Parathyroid adenoma (tissue), 2 donors: Measurements from ENCODE around the gene PEAK1.

Experiments used
- H2AFZ ChIP-seq: fragments of 300-600 bp; sonication (generic); one replicate; pipeline ENCODE4 v1.7.0; 2017; ENCODE audit warnings: antibody characterized with exemption, mild to moderate bottlenecking
- H3K27ac ChIP-seq: fragments of 300-600 bp; sonication (generic); one replicate; pipeline ENCODE4 v1.7.0; 2017
- H3K27me3 ChIP-seq: fragments of 300-600 bp; sonication (generic); one replicate; pipeline ENCODE4 v1.7.0; 2017; ENCODE audit warnings: low read length; ENCODE audit not compliant: control insufficient read depth, insufficient read depth
- H3K36me3 ChIP-seq: fragments of 300-600 bp; sonication (generic); one replicate; pipeline ENCODE4 v1.7.0; 2017; ENCODE audit warnings: low read length; ENCODE audit not compliant: control insufficient read depth, insufficient read depth
- H3K4me1 ChIP-seq: fragments of 300-600 bp; sonication (generic); one replicate; pipeline ENCODE4 v1.7.0; 2017; ENCODE audit warnings: control low read depth
- H3K4me2 ChIP-seq: fragments of 300-600 bp; sonication (generic); one replicate; pipeline ENCODE4 v1.7.0; 2017; ENCODE audit warnings: low read length
- H3K4me3 ChIP-seq: fragments of 300-600 bp; sonication (generic); one replicate; pipeline ENCODE4 v1.7.0; 2017; ENCODE audit warnings: low read depth, low read length
- H3K79me2 ChIP-seq: fragments of 300-600 bp; sonication (generic); one replicate; pipeline ENCODE4 v1.7.0; 2017; ENCODE audit warnings: control low read depth
- H3K9ac ChIP-seq: fragments of 300-600 bp; sonication (generic); one replicate; pipeline ENCODE4 v1.7.0; 2017; ENCODE audit warnings: mild to moderate bottlenecking
- H3K9me3 ChIP-seq: fragments of 300-600 bp; sonication (generic); one replicate; pipeline ENCODE4 v1.7.0; 2017; ENCODE audit warnings: low read length; ENCODE audit not compliant: control insufficient read depth
- TF ChIP-seq, protein P1 (sequence below): fragments of 300-600 bp; sonication (generic); IDR thresholded peaks from one replicate; pipeline ENCODE4 v1.7.0; 2017; ENCODE audit warnings: antibody characterized with exemption, mild to moderate bottlenecking
- donor health status: primary hyperparathyroidism.

PEAK1 gene

DNA sequence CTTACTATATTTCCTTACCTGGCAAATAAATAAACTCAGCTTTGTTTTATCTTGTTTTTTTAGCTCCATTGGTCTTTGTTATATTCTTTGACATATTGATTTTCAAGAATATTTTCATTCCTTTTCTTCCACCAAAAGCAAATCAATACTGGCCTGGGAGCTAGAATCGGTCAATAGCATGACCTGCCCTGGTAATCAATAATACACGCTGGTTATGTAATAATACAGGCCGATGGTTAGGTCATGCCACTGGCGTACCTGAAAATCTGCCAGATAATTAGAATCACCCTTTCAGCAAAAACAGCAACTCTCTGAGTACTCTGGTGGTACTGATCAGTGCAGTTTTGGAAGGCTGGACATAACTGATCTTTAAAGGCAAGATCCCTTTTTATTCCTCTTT lies 39.9 kb downstream of the PEAK1 start:
- no peaks in the 10 kb centered on the region for H3K27me3 ChIP-seq
- H3K4me3 ChIP-seq, result no peak overlapping the region
- no peaks in the 10 kb centered on the region for H3K4me1 ChIP-seq
- no peak overlapping the region for H2AFZ ChIP-seq
- no peaks in the 10 kb centered on the region for H3K36me3 ChIP-seq
- H3K27ac ChIP-seq, result no peak overlapping the region
- TF ChIP-seq, protein P1, sequence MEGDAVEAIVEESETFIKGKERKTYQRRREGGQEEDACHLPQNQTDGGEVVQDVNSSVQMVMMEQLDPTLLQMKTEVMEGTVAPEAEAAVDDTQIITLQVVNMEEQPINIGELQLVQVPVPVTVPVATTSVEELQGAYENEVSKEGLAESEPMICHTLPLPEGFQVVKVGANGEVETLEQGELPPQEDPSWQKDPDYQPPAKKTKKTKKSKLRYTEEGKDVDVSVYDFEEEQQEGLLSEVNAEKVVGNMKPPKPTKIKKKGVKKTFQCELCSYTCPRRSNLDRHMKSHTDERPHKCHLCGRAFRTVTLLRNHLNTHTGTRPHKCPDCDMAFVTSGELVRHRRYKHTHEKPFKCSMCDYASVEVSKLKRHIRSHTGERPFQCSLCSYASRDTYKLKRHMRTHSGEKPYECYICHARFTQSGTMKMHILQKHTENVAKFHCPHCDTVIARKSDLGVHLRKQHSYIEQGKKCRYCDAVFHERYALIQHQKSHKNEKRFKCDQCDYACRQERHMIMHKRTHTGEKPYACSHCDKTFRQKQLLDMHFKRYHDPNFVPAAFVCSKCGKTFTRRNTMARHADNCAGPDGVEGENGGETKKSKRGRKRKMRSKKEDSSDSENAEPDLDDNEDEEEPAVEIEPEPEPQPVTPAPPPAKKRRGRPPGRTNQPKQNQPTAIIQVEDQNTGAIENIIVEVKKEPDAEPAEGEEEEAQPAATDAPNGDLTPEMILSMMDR, result no peak
- H3K9me3 ChIP-seq, result no peaks in the 10 kb centered on the region
- no peaks in the 10 kb centered on the region for H3K79me2 ChIP-seq
- H3K4me2 ChIP-seq, result no peak overlapping the region
- no peak overlapping the region for H3K9ac ChIP-seq

- Histone ChIP-seq H3K79me2 (no peaks in the 10 kb centered on the region), H3K27ac (no peak overlapping the region), H3K36me3 (no peaks in the 10 kb centered on the region), H3K4me3 (no peak overlapping the region), H3K27me3 (no peaks in the 10 kb centered on the region), H3K9ac (no peak overlapping the region), H3K4me1 (no peaks in the 10 kb centered on the region), H3K4me2 (no peak overlapping the region), H3K9me3 (no peaks in the 10 kb centered on the region), H2AFZ (no peak overlapping the region)
- TF ChIP-seq, protein P1, result no peak
These were observed 43.1 kb downstream of the PEAK1 start for GRCh38 chr15:77376770-77377169.

DNA sequence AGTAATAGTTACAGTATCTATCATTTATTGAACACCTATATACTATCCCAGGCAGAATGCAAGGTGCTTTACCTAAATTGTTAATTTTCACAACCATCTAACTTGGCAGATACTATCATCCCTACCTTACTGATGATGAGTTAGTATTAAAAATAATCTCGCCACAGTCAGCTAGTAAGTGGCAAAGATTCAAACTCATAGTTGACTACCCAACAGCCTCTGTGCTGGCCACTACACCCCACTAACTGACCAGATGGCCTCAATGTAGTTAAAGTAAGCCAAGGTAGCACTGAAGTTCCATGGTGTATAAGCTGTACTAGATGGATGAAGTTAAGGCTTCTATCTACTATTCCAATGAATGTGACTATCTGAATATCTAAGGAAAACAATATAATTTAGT lies 44.8 kb downstream of the PEAK1 start:
- TF ChIP-seq, protein P1, result no peak
- H3K79me2 ChIP-seq, result no peaks in the 10 kb centered on the region
- no peaks in the 10 kb centered on the region for H3K4me1 ChIP-seq
- no peak overlapping the region for H2AFZ ChIP-seq
- H3K36me3 ChIP-seq, result no peaks in the 10 kb centered on the region
- no peak overlapping the region for H3K27ac ChIP-seq
- H3K4me2 ChIP-seq, result no peak overlapping the region
- H3K4me3 ChIP-seq, result no peak overlapping the region
- no peak overlapping the region for H3K9ac ChIP-seq
- H3K9me3 ChIP-seq, result no peaks in the 10 kb centered on the region
- no peaks in the 10 kb centered on the region for H3K27me3 ChIP-seq

DNA sequence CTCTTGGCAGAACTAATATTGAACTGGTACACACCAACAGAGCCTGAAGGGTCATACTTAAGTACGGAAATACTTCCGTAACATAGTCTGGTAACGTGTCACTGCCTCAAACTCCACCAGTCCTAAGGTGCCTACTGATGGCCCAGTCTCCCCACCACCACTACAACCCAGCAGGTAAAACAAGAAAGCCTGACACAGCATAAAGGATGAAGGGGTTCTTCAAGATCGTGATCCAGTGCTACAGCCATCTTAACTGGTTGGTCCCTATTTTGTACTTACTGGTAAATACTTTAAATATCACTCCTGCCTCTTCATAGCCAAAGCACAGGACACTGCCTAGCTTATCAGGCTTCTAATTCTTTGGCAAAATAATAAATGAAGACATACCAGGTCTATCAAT lies 46.5 kb downstream of the PEAK1 start:
- no peak overlapping the region for H3K27ac ChIP-seq
- no peaks in the 10 kb centered on the region for H3K9me3 ChIP-seq
- no peak overlapping the region for H3K4me2 ChIP-seq
- no peak overlapping the region for H3K9ac ChIP-seq
- no peaks in the 10 kb centered on the region for H3K36me3 ChIP-seq
- no peak overlapping the region for H2AFZ ChIP-seq
- no peak overlapping the region for H3K4me3 ChIP-seq
- no peaks in the 10 kb centered on the region for H3K4me1 ChIP-seq
- no peaks in the 10 kb centered on the region for H3K27me3 ChIP-seq
- no peaks in the 10 kb centered on the region for H3K79me2 ChIP-seq
- TF ChIP-seq, protein P1, result no peak

DNA sequence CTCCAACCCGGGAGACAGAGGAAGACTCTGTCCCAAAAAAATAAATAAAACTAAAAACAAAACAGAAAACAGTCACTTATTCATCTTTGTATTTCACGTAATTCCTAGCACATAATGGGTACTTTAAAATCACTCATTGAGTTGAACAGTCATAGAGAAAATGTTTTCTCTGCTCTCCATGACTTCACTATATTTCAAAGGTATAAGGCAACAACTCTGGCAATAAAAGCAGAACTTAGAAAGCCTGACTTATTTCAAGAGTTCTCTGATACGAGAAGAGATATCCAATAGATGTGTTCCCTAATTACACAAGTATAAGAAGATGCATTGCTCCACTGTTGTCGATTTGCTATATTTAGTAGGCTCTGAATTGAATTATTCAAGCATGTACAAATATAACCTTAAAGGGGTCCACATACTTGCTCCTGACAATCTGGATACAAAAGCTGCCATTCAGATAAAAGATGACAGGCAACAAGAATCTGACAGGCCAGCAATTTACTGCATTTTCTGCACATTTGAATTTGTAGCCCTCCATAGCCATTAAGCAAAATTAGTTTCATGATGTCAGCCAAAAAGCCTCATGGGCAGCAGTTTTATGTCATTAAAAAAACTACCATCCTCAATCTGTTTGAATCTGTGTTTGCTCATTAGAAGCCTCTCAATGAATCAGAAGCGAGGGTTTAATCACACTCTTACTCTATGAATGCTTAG lies 47.9 kb downstream of the PEAK1 start:
- TF ChIP-seq, protein P1, result no peak
- H2AFZ ChIP-seq, result no peak overlapping the region
- no peak overlapping the region for H3K9ac ChIP-seq
- H3K9me3 ChIP-seq, result no peaks in the 10 kb centered on the region
- no peaks in the 10 kb centered on the region for H3K27me3 ChIP-seq
- no peak overlapping the region for H3K4me2 ChIP-seq
- no peak overlapping the region for H3K27ac ChIP-seq
- no peaks in the 10 kb centered on the region for H3K36me3 ChIP-seq
- no peaks in the 10 kb centered on the region for H3K4me1 ChIP-seq
- no peaks in the 10 kb centered on the region for H3K79me2 ChIP-seq
- H3K4me3 ChIP-seq, result no peak overlapping the region
